Esophagus muscularis mucosa (tissue), 3 donors: ENCODE results near the gene RPH3AL.

Source experiments
- CTCF ChIP-seq, 3 experiments: fragments of 200-600 bp in 2 of 3; fragments of 450-650 bp in 1 of 3; sonication (generic) in 2 of 3; IDR thresholded peaks; one replicate each; pipeline ENCODE4 v1.5.1; 2017 to 2019; ENCODE audit warnings: antibody characterized with exemption in 3 of 3, mild to moderate bottlenecking in 2 of 3, moderate library complexity in 1 of 3
- POLR2AphosphoS5 ChIP-seq, 2 donors: sonication (generic); formaldehyde crosslinking; IDR thresholded peaks; one replicate each; pipeline ENCODE4 v1.6.1; 2017; ENCODE audit warnings: antibody characterized with exemption in 2 of 2

GRCh38 chr17:229709-230394, 122.8 kb downstream of the RPH3AL start:
- no peak for TF ChIP-seq POLR2AphosphoS5 (IDR thresholded peaks at IDR 0.05)
- no peak for TF ChIP-seq CTCF (IDR thresholded peaks at IDR 0.05)
